Subcutaneous abdominal adipose tissue (tissue), 5 donors: Measurements from ENCODE around the gene TIGD1.
"Not testable (repeated sequence)": the region's sequence is repeated elsewhere in the genome, so short reads cannot be mapped to it uniquely, and the experiment has no call there.

Experiments used
- H3K27ac ChIP-seq: one replicate; pipeline ENCODE4 v1.7.0; 2013; ENCODE audit warnings: low read depth, mild to moderate bottlenecking, inconsistent platforms, low read length, moderate library complexity
- H3K27me3 ChIP-seq, 5 donors: one replicate each; pipeline ENCODE4 v1.7.0; 2013; ENCODE audit warnings: low read length in 5 of 5, inconsistent platforms in 1 of 5; ENCODE audit not compliant: control insufficient read depth in 5 of 5, insufficient read depth in 4 of 5
- H3K36me3 ChIP-seq, 5 donors: one replicate each; pipeline ENCODE4 v1.7.0; 2013; ENCODE audit warnings: low read length in 5 of 5; ENCODE audit not compliant: control insufficient read depth in 5 of 5, insufficient read depth in 5 of 5
- H3K4me1 ChIP-seq, 5 donors: one replicate each; pipeline ENCODE4 v1.7.0; 2013; ENCODE audit warnings: low read length in 5 of 5, mild to moderate bottlenecking in 3 of 5, moderate library complexity in 1 of 5; ENCODE audit not compliant: control insufficient read depth in 5 of 5, insufficient read depth in 5 of 5
- H3K4me3 ChIP-seq, 5 donors: one replicate each; pipeline ENCODE4 v1.7.0; 2013; ENCODE audit warnings: low read length in 5 of 5, low read depth in 1 of 5
- H3K9ac ChIP-seq, 5 donors: one replicate each; pipeline ENCODE4 v1.7.0; 2013; ENCODE audit warnings: low read length in 5 of 5, mild to moderate bottlenecking in 4 of 5, moderate library complexity in 3 of 5
- H3K9me3 ChIP-seq, 5 donors: one replicate each; pipeline ENCODE4 v1.7.0; 2013; ENCODE audit warnings: low read length in 5 of 5; ENCODE audit not compliant: control insufficient read depth in 5 of 5
- donor health status: healthy.
- donor health status: healthy.
- donor health status: healthy.
- donor health status: healthy.
- donor health status: healthy.

Gene TIGD1

DNA sequence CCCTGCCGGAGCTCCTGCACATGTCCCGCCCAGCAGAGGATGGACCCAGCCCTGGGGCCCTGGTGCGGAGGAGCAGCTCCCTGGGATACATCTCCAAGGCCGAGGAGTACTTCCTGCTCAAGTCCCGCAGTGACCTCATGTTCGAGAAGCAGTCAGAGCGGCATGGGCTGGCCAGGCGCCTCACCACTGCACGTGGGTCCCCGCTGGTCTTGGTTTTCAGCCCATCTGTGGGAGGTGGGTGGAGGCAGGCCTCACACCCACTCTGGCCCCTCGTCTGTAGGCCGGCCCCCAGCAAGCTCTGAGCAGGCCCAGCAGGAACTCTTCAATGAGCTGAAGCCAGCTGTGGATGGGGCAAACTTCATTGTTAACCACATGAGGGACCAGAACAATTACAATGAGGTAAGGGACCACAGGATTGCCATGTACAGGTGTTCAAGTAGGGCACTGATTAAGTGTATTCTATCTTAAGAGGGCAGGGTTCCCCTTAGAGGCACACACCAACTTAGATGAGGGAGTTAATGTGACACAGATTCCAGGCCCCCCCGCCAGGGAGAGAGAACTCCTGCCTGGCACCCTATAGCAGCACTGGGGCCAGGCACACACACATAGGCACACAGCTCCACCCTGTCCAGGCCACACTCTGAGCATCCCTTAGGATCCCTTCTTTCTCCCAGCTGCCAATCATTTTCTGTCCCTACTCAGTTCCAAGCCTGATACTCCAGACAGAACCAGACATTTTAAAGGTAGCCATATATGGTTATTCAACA lies 16.2 kb downstream of the TIGD1 start:
- Histone ChIP-seq H3K36me3 (no peaks in the 10 kb centered on the region), H3K9ac (no peak overlapping the region), H3K4me3 (no peak overlapping the region), H3K4me1 (no peaks in the 10 kb centered on the region), H3K27me3 (peaks cover 9 to 46% (median 24%) of the 10 kb centered on the region in 5 donors), H3K27ac (no peak overlapping the region), H3K9me3 (peaks cover 4 to 8% (median 7%) of the 10 kb centered on the region in 5 donors)

DNA sequence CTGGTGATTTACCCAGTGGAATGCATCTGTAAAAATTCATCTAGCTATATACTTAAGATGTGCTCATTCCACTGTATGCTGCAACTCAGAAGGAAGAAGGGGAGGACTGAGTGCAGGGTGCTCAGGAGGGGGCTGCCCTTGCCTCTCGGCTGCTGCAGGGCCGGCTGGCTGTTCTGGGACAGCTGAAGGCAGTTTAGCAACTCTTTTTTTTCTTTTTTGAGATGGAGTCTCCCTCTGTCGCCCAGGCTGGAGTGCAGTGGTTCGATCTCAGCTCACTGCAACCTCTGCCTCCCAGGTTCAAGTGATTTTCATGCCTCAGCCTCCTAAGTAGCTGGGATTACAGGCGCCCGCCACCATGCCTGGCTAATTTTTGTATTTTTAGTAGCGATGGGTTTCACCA lies 17.5 kb downstream of the TIGD1 start:
- not testable (repeated sequence) for H3K4me1 ChIP-seq, H3K9me3 ChIP-seq, H3K27ac ChIP-seq, H3K36me3 ChIP-seq, H3K4me3 ChIP-seq, H3K9ac ChIP-seq
- H3K27me3 ChIP-seq, result peaks cover 11 to 44% (median 27%) of the 10 kb centered on the region in 5 donors

DNA sequence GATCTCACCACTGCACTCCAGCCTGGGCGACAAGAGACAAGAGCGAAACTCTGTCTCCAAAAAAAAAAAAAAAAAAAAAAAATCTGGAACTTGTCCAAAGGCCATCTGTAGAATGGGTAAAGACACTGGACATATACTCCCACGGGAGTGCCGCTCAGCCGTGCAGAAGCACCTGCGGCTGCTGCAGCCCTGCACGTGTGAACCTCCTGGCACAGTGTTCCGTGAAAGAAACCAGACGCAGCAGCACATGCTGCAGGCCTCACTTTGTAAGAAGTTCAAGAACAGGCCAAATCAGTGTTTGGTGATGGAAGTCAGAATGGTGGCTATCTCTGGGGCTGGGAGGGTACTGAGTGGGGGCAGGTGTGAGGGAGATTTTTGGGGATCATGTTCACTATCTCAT lies 17.9 kb downstream of the TIGD1 start:
- Histone ChIP-seq H3K4me3 (no peak overlapping the region), H3K27me3 (peaks cover 11 to 42% (median 29%) of the 10 kb centered on the region in 5 donors), H3K4me1 (no peaks in the 10 kb centered on the region), H3K9me3 (peaks cover 4 to 8% (median 7%) of the 10 kb centered on the region in 5 donors), H3K9ac (no peak overlapping the region), H3K27ac (no peak overlapping the region), H3K36me3 (no peaks in the 10 kb centered on the region)

DNA sequence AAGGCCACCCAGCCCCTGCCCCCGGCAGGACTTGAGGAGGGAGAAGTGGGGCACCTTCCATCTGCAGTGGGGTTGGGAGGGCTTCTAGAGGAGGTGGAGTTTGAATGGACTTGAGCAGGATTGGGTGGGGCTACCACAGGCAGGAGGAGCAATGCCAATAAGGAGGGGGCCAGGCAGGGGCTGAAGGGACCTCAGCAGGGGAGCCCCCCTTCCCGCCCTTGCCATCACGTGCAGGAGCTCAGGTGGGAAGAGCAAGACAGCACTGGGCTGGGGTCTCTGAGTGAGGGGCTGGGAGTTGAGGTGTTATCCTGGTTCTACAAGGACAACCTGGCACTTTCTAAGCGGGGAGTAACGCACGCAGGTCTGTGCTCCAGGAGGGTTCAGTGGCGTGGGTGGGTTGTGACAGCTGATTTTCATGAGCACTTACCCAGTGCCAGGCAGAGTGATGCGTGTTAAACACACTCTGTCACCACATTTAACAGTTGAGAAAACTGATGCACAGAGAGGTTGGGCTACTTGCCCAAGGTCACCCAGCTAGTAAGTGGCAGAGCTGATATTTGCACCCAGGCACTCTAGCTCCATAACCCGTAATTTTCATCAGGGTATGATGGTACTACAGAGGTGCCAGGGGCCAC lies 19.6 kb downstream of the TIGD1 start:
- H3K4me3 ChIP-seq, result no peak overlapping the region
- H3K4me1 ChIP-seq, result no peaks in the 10 kb centered on the region
- no peak overlapping the region for H3K9ac ChIP-seq

DNA sequence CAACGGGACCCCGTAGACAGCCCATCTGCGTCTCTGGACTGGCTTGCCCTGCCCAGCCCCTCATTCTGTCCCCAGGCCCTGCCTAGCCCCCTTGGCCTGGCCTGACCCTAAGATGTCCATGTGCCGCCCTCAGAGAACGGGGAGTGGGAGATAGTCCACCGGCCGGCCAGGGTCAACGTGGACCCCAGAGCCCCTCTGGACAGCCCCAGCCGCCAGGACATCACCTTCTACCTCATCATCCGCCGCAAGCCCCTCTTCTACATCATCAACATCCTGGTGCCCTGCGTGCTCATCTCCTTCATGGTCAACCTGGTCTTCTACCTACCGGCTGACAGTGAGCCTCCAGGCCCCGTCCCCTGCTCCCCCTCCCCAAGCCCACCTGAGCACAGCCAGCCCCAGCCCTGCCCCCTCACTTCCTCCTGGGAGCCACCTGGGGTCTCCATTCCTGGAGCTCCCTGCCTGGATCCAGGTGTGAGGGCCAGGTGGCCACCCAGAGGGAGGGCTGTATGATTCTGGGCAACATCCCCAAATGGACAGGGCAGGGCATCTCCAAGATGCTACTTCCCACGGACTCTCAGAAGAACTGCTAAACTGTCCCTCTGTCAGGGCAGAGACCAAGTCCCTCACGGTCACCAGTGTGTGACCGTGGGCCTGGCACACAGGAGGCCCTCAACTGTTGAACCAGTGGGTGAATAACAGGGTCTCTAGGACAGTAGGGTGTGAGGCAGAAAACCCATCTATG lies 20.4 kb downstream of the TIGD1 start:
- no peak overlapping the region for H3K27ac ChIP-seq
- peaks cover 11 to 40% (median 21%) of the 10 kb centered on the region in 5 donors for H3K27me3 ChIP-seq
- H3K36me3 ChIP-seq, result no peaks in the 10 kb centered on the region
- peaks cover 0 to 7% (median 3%) of the 10 kb centered on the region in 5 donors for H3K4me1 ChIP-seq
- no peaks in the 10 kb centered on the region for H3K9me3 ChIP-seq
- no peak overlapping the region for H3K4me3 ChIP-seq
- no peak overlapping the region for H3K9ac ChIP-seq

More for the DNA sequence above, 19.6 kb downstream of the TIGD1 start:
- H3K9me3 ChIP-seq, result no peaks in the 10 kb centered on the region
- peaks cover 11 to 40% (median 26%) of the 10 kb centered on the region in 5 donors for H3K27me3 ChIP-seq
- H3K36me3 ChIP-seq, result no peaks in the 10 kb centered on the region
- no peak overlapping the region for H3K27ac ChIP-seq

DNA sequence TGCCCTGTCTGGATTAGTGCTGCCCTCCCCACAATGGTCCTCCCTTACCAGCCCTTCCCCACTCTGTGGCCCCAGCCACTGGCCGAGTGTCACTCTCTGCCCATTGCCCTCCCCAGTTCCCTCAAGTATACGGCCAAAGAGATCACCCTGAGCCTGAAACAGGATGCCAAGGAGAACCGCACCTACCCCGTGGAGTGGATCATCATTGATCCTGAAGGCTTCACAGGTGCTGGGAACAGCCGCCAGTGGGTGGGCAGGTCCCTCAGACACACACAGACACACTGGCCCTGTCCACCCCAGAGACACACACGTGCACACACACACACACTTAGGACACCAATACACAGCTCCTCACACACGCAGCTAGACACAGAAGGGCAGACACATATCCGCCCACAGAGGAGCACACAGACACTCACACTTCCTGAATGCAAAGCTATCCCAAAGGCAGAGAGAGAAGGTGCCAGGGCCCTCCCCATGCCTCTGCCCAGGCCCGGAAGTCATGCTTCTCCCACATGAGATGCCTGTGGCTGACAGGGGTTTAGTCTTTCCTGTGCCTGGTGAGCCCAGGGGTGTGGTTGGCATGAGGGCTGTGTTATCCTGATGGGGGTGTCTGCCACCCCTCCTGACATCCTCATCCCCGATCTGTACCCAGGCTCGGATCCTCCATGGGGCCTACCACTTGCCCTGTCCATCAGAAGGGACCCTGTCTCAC lies 21.5 kb downstream of the TIGD1 start:
- H3K4me3 ChIP-seq, result no peak overlapping the region
- no peaks in the 10 kb centered on the region for H3K9me3 ChIP-seq
- no peak overlapping the region for H3K9ac ChIP-seq
- no peak overlapping the region for H3K27ac ChIP-seq
- H3K27me3 ChIP-seq, result peaks cover 19 to 47% (median 30%) of the 10 kb centered on the region in 5 donors
- H3K36me3 ChIP-seq, result no peaks in the 10 kb centered on the region
- H3K4me1 ChIP-seq, result peaks cover 0 to 13% (median 9%) of the 10 kb centered on the region in 5 donors

DNA sequence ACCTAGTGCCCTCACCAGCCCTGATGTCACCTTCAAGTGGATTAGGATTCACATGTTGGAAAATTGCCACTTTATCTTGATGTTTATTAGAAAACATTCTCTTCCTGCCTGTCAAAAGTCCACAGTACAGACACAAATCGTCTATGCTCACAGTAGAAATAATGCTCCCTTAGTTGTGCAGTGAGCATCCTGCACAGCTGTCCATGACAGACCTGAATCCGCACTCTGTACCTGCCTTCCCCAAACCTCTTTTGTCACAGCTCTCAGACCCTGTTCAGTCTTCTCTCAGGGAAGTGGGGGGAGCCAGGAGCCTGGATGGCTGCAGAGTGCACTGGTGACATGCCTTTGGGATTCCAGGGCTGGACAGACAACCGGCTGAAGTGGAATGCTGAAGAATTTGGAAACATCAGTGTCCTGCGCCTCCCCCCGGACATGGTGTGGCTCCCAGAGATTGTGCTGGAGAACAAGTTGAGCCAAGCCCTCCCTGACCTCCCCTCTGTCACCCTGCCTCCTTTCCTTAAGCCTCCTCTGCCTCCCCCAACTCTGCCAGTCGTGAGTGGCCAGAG lies 22.4 kb downstream of the TIGD1 start:
- H3K4me1 ChIP-seq, result peaks cover 0 to 22% (median 17%) of the 10 kb centered on the region in 5 donors
- no peak overlapping the region for H3K4me3 ChIP-seq
- H3K9me3 ChIP-seq, result no peaks in the 10 kb centered on the region
- H3K9ac ChIP-seq, result no peak overlapping the region
- no peaks in the 10 kb centered on the region for H3K36me3 ChIP-seq
- H3K27ac ChIP-seq, result no peak overlapping the region
- peaks cover 28 to 56% (median 38%) of the 10 kb centered on the region in 5 donors for H3K27me3 ChIP-seq

DNA sequence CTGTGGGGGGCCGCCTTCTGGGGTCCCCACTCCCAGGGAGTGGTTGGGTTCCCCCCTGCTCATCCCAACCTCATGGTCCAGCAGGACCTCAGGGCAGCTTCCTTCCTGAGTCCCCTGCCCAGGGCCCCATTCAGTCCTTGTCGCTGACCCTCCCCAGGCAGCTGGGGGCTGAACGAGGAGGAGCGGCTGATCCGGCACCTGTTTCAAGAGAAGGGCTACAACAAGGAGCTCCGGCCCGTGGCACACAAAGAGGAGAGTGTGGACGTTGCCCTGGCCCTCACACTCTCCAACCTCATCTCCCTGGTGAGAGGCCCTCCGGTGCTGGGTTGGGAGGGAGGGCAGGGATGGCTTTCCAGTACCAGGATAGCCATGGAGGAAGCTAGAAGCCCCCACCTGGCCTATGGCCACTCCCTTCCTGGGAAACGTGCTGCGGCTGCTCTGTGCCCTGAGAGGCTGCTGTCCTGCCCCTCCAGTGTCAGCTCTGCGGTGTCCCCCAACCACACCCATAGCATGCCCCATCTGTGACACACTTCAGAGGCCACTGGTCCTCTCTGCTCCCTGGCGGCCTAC lies 23.9 kb downstream of the TIGD1 start:
- no peak overlapping the region for H3K4me3 ChIP-seq
- peaks cover 0 to 31% (median 28%) of the 10 kb centered on the region in 5 donors for H3K4me1 ChIP-seq
- no peaks in the 10 kb centered on the region for H3K36me3 ChIP-seq
- H3K27ac ChIP-seq, result no peak overlapping the region
- H3K27me3 ChIP-seq, result peaks cover 30 to 68% (median 50%) of the 10 kb centered on the region in 5 donors
- H3K9ac ChIP-seq, result no peak overlapping the region
- H3K9me3 ChIP-seq, result no peaks in the 10 kb centered on the region

DNA sequence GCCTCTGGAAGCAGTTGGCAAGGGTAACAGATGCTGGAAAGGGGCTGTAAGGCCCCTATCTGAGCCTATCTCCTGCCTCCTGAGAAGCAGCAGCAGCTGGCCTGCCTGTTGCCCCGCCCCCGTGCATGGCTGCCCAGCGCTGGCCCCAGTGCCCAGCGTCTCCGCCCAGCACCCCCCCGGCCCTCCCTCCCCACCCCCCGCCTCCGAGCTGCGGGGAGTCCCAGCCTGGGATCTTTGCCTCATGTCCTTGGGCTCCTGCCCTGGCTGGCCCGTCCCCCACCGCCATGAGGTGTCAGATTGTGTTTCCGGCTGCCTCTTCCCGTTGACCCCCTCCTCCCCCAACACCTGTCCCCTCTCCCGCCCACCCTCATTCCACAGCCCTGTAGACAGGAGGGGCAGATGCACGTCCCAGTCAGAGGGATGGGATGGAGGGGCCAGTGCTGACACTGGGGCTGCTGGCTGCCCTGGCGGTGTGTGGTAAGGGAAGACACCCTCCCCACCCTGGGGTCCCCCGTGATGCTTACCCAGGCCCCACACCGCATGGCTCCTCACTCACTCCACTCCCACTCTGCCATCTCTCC lies 24.5 kb downstream of the TIGD1 start, which contains the start of gene CHRND:
CHRND (plus strand) TSS at position 370 of the 581 bp plus-strand sequence; CDS start at position 426, 56 bp downstream.
- Histone ChIP-seq H3K27ac (no peak within 1 kb of the TSS), H3K27me3 (peaks cover 34 to 68% (median 52%) of the 10 kb centered on the region in 5 donors), H3K4me3 (no peak within 1 kb of the TSS), H3K4me1 (peaks cover 0 to 31% (median 28%) of the 10 kb centered on the region in 5 donors), H3K36me3 (no peaks in the 10 kb centered on the region), H3K9ac (no peak within 1 kb of the TSS), H3K9me3 (no peaks in the 10 kb centered on the region)
